ENCODE measurements around the gene GNAT2.

Gene GNAT2

DNA sequence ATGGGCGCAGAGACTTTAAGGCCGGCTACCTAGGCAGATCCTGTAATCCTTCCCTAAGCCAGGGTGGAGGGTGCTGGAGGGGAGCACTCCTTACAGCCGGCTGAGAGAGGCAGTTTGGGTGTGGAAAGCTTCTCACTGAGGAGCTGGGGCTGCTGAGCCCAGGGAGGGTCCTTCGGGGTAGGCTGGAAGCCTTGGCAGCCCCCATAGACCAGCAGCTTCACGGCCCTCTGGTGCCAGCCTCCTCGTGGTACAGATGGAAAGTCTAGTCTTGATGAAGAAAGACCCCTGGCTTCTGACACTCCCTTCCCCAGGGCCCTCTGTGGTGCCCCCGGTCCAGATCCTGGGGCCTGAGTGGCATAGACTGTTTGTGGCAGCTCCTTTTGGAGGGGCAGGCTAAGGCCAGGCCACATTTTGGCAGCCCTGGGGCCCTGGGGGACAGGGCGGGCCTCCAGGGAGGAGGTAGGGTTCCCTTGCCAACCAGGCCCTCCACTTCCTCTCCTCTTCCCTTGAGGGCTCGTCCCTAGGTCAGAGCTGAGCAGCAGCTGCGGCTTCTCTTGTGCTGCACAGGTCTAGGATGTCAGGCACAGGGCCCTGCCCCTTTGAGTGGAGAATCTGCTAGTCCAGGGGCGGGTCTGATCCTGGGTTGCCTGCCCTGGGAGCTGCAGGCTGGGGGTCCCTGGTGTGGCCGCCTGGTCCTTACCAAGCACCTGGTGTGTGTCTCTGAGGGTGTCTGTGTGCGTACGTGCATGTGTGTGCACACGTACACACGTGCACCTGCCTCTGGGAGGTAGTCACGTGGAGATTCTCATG lies 5.0 kb upstream of the GNAT2 start:
- peaks cover 25% of the 10 kb centered on the region for H3K36me3 ChIP-seq (ENCODE audit: insufficient read depth, low read length)
- H3K9me3 ChIP-seq (ENCODE audit: low read length): no peaks in the 10 kb centered on the region
- H3K27me3 ChIP-seq (ENCODE audit: insufficient read depth, low read length): no peaks in the 10 kb centered on the region
- H3K4me2 ChIP-seq (ENCODE audit: low read length): peak overlapping the region; percentile 75
- H3K4me1 ChIP-seq (ENCODE audit: insufficient read depth, low read length, severe bottlenecking): peaks cover 47% of the 10 kb centered on the region
- no peaks in the 10 kb centered on the region for H3F3A ChIP-seq (ENCODE audit: insufficient read depth, low read length)
- no peaks in the 10 kb centered on the region for H3K9me2 ChIP-seq (ENCODE audit: low read depth, low read length)
- H2AFZ ChIP-seq (ENCODE audit: low read length): no peak overlapping the region
- no peaks in the 10 kb centered on the region for H3K79me2 ChIP-seq (ENCODE audit: insufficient read depth, low read length)
- peak overlapping the region; percentile 55 for H3K4me3 ChIP-seq (ENCODE audit: low read depth, low read length, poor library complexity, severe bottlenecking)
- TF ChIP-seq, protein P1, sequence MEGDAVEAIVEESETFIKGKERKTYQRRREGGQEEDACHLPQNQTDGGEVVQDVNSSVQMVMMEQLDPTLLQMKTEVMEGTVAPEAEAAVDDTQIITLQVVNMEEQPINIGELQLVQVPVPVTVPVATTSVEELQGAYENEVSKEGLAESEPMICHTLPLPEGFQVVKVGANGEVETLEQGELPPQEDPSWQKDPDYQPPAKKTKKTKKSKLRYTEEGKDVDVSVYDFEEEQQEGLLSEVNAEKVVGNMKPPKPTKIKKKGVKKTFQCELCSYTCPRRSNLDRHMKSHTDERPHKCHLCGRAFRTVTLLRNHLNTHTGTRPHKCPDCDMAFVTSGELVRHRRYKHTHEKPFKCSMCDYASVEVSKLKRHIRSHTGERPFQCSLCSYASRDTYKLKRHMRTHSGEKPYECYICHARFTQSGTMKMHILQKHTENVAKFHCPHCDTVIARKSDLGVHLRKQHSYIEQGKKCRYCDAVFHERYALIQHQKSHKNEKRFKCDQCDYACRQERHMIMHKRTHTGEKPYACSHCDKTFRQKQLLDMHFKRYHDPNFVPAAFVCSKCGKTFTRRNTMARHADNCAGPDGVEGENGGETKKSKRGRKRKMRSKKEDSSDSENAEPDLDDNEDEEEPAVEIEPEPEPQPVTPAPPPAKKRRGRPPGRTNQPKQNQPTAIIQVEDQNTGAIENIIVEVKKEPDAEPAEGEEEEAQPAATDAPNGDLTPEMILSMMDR (IDR thresholded peaks at IDR 0.05; ENCODE audit: low read length): no peak
- no peak for TF ChIP-seq EZH2 (IDR thresholded peaks at IDR 0.05; ENCODE audit: borderline replicate concordance, low read length)
- peak overlapping the region; percentile 63; the same call in 1 of the 2 replicates for H3K9ac ChIP-seq (ENCODE audit: low read length)
- H3K27ac ChIP-seq (ENCODE audit: low read depth, low read length, poor library complexity, severe bottlenecking): peak overlapping the region; percentile 79
- no peaks in the 10 kb centered on the region for H4K20me1 ChIP-seq (ENCODE audit: insufficient read depth, low read length)

DNA sequence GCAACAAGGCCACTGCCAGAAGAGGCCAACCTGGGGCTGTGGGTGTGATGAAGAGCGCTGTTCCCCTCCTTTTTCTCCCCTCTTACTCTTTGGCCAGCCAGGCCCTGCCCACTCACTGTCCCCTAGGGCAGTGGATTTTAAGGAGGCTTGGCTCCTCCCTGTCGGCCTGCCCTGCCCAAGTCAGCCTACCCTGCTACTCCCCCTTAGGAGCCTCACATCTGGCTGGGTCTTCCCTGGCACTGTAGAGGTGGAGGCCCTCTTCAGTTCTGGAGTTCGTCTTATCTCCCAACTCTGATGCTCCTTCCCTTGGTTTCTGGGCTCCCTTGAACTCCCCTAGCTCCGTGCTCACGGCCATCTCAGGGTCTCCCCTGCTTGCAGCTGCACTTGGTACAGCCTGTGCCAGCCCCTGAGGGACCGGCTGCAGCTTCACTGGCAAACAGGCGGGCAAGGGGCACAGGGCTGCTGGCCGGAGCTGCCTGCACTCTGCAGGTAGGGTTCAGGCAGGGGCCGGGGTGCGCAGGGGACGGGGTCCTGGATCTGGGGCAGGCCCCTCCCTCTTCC lies 4.3 kb upstream of the GNAT2 start:
- TF ChIP-seq EZH2 (IDR thresholded peaks at IDR 0.05; ENCODE audit: borderline replicate concordance, low read length): no peak
- TF ChIP-seq, protein P1 (IDR thresholded peaks at IDR 0.05; ENCODE audit: low read length): no peak
- Histone ChIP-seq H3K4me2 (ENCODE audit: low read length) (peak overlapping the region; percentile 75), H3K9me3 (ENCODE audit: low read length) (no peaks in the 10 kb centered on the region), H3K27ac (ENCODE audit: low read depth, low read length, poor library complexity, severe bottlenecking) (peak overlapping the region; percentile 79), H3K36me3 (ENCODE audit: insufficient read depth, low read length) (peaks cover 17% of the 10 kb centered on the region), H3K9me2 (ENCODE audit: low read depth, low read length) (no peaks in the 10 kb centered on the region), H3F3A (ENCODE audit: insufficient read depth, low read length) (no peaks in the 10 kb centered on the region), H3K27me3 (ENCODE audit: insufficient read depth, low read length) (no peaks in the 10 kb centered on the region), H2AFZ (ENCODE audit: low read length) (no peak overlapping the region), H3K4me1 (ENCODE audit: insufficient read depth, low read length, severe bottlenecking) (peaks cover 54% of the 10 kb centered on the region), H4K20me1 (ENCODE audit: insufficient read depth, low read length) (no peaks in the 10 kb centered on the region), H3K4me3 (ENCODE audit: low read depth, low read length, poor library complexity, severe bottlenecking) (peak overlapping the region; percentile 55), H3K9ac (ENCODE audit: low read length) (peak overlapping the region; percentile 63; the same call in 1 of the 2 replicates), H3K79me2 (ENCODE audit: insufficient read depth, low read length) (no peaks in the 10 kb centered on the region)

DNA sequence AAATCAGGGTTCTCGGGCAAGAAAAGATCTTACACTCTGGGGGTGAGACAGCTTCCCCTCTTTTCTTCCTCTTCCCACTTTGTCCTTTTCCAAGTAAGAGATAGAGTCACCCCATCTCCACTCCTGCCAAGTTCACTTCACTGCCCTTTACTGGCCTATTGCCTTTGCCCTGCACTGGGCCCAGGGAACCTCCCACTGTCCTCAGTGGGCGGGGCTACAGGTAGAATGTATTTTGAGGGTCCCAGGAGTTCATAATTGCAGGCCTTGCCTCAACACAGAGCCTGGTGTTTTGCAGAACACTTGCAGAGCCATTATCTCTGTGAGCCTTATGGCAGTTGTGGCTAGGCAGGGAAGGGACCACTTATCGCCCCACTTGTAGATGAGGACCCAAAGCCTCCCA lies 3.5 kb upstream of the GNAT2 start:
- Histone ChIP-seq H3K79me2 (ENCODE audit: insufficient read depth, low read length) (no peaks in the 10 kb centered on the region), H2AFZ (ENCODE audit: low read length) (no peak overlapping the region), H3K9me2 (ENCODE audit: low read depth, low read length) (no peaks in the 10 kb centered on the region), H4K20me1 (ENCODE audit: insufficient read depth, low read length) (no peaks in the 10 kb centered on the region), H3K9me3 (ENCODE audit: low read length) (no peaks in the 10 kb centered on the region), H3K36me3 (ENCODE audit: insufficient read depth, low read length) (peaks cover 10% of the 10 kb centered on the region; the same call in 1 of the 2 replicates), H3F3A (ENCODE audit: insufficient read depth, low read length) (no peaks in the 10 kb centered on the region), H3K27me3 (ENCODE audit: insufficient read depth, low read length) (no peaks in the 10 kb centered on the region), H3K9ac (ENCODE audit: low read length) (peak overlapping the region; percentile 63; the same call in 1 of the 2 replicates), H3K4me3 (ENCODE audit: low read depth, low read length, poor library complexity, severe bottlenecking) (peak overlapping the region; percentile 55), H3K4me2 (ENCODE audit: low read length) (peak overlapping the region; percentile 75; the same call in 1 of the 2 replicates), H3K27ac (ENCODE audit: low read depth, low read length, poor library complexity, severe bottlenecking) (peak overlapping the region; percentile 79), H3K4me1 (ENCODE audit: insufficient read depth, low read length, severe bottlenecking) (peaks cover 58% of the 10 kb centered on the region)
- TF ChIP-seq EZH2 (IDR thresholded peaks at IDR 0.05; ENCODE audit: borderline replicate concordance, low read length): no peak
- TF ChIP-seq, protein P1 (IDR thresholded peaks at IDR 0.05; ENCODE audit: low read length): no peak
